NCI-H748 (cell line): ENCODE measurements around the gene ITCH.
"Not testable (repeated sequence)": the region's sequence is repeated elsewhere in the genome, so short reads cannot be mapped to it uniquely, and the experiment has no call there.

Experiments used
- DNase-seq: peaks from one replicate; lab custom pipeline; 2025; ENCODE audit not compliant: unreplicated experiment; lab: John Stamatoyannopoulos, UW

ITCH gene

DNA sequence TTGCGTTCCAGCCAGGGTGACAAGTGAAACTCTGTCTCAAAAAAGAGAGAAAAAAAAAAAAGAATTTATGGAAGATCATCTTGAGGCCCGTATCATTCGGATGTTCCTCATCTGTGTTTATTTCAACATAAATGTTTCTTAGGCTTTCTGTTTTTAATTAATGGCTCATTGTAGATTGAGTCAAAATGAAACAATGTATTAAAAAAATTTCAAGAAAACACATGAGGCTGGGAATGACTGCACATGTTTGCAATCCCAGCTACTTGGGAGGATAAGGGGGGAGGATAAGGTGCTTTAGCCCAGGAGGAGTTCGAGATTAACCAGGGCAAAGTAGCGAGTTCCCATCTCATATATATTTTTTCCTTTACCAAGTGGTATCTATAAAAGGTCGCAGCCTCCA is 47.3 kb downstream of the ITCH start:
- no peak for DNase-seq

GRCh38 chr20:34412453-34412852 is 49.4 kb downstream of the ITCH start:
- DNase-seq = no peak

GRCh38 chr20:34414525-34414924 is 51.5 kb downstream of the ITCH start:
- not testable (repeated sequence) for DNase-seq

DNA sequence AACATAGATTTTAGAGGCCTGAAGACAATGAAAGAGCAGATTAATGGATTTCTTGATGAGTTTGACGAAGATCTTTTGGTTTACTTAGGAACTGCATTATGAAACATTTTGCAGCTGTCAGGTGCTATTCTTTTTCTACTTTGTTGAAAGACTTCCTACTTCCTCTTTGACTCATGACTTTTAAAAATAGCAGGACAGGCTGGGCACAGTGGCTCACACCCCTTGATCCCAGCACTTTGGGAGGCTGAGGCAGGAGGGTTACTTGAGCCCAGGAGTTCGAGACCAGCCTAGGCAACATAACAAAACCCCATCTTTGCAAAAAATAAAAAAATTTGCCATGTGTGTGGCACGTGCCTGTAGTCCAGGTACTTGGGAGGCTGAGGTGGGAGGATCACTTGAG is 52.0 kb downstream of the ITCH start:
- no peak for DNase-seq

- no peak for DNase-seq
These were observed 57.1 kb downstream of the ITCH start for GRCh38 chr20:34420146-34420545.

GRCh38 chr20:34420975-34421374 is 57.9 kb downstream of the ITCH start:
- DNase-seq = no peak

DNA sequence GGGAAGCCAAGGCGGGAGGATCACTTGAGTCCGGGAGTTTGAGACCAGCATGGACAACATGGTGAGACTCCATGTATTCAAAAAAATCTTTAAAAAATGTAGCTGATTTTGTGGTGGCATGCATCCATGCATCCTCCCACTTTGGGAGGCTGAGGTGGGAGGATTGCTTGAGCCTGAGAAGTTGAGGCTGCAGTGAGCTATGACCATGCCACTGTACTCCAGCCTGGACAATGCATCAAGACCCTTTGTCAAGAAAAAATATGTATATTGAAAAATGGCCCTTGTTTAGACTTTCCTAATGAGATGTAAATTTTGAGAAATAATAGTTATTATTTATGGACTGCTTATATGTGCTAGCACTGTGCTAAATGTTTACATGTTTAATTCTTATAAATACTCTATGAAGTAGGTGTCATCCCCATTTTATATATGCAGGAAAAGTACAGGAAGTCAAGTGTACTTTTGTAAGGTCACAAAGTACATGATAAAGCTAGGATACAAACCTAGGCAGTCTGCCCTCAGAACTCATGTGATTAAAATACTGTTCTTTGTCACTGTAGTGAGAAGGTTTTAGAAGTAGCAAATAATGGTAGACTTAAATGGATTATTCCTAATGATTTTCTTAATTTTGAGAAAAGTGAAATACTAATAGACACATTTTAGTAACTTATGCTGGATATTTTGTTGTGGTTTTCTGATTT is 58.8 kb downstream of the ITCH start:
- no peak for DNase-seq

DNA sequence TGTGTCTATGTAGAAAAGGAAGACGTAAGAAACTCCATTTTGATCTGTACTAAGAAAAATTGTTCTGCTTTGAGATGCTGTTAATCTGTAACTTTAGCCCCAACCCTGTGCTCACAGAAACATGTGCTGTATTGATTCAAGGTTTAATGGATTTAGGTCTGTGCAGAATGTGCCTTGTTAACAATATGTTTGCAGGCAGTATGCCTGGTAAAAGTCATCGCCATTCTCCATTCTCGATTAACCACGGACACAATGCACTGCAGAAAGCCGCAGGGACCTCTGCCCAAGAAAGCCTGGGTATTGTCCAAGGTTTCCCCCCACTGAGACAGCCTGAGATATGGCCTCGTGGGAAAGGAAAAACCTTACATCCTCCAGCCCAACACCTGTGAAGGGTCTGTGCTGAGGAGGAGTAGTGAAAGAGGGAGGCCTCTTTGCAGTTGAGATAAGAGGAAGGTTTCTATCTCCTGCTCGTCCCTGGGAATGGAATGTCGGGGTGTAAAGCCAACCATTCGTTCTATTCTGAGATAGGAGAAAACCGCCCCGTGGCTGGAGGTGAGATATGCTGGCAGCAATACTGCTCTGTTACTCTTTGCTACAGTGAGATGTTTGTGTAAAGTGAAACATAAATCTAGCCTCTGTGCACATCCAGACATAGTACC is 62.1 kb downstream of the ITCH start:
- not testable (repeated sequence) for DNase-seq

DNA sequence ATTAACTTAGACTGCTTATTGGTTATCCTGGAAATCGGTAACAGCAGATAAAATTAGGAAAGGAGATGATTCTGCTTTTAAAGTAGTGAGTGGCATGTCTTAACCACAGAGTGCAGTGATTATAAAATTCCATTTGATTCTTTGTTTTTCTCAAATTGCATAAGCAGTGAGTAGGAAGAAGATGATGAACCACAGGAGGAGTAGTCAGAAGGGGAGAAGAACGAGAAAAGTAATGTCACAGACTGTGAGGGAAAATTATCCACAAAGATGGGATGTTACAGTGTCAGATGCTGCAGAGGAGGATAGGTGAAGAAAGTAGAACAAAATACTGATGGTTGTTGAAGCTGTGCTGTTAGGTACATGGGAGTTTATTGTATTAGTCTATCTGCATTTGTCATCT is 63.0 kb downstream of the ITCH start:
- no peak for DNase-seq

DNA sequence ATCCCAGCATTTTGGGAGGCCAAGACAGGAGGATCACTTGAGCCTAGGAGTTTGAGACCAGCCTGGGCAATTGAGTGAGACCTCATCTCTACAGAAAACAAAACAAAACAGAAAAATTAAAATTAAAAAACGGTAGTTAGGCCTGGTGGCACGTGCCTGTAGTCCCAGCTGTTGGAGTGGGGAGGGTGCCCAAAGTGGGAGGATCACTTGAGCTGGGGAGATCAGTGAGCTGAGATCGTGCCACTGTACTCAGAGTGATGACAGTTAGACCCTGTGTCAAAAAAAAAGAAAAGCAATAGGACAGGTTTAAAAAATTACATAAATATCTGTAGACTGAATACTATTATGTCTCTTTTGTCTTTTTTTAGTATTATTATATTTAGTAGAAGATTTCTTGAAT is 64.3 kb downstream of the ITCH start:
- no peak for DNase-seq

DNA sequence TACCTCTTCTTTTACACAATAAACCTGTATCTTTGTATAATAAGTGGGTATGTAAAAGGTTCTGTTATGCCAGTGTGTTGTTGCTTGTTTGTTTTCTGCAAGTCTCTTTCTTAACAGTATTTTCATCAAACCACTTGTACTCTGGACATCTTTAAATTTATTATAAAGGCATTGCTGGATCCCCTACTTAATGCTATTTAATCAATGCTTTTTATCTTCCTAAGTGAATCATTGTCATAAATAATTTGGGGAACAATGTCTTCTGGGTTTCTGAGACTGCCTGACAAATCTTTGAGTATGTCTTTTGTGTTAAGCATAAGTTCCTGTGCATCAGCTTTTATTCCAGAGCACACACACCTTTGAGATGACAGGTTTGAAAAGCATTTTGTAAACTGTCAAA is 64.7 kb downstream of the ITCH start:
- DNase-seq = no peak

GRCh38 chr20:34431168-34431567 is 68.1 kb downstream of the ITCH start:
- DNase-seq = no peak

- DNase-seq = not testable (repeated sequence)
These were observed 69.6 kb downstream of the ITCH start for GRCh38 chr20:34432663-34433062.

DNA sequence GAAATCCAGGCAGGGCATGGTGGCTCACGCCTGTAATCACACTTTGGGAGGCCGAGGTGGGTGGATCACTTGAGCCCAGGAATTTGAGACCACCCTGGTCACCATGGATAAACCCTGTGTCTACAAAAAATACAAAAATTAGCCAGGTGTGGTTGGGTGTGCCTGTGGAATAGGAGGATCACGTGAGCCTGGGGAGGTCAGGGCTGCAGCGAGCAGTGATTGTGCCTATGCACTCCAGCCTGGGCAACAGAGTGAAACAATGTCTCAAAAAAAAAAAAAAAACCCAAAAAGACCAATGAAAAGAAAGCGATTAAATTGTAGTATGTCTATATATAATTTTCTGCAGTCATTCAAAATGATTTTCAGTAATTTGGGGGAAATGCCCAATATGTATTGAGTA is 70.3 kb downstream of the ITCH start:
- DNase-seq = no peak

- DNase-seq = no peak
These were observed 72.5 kb downstream of the ITCH start for GRCh38 chr20:34435589-34435988.

DNA sequence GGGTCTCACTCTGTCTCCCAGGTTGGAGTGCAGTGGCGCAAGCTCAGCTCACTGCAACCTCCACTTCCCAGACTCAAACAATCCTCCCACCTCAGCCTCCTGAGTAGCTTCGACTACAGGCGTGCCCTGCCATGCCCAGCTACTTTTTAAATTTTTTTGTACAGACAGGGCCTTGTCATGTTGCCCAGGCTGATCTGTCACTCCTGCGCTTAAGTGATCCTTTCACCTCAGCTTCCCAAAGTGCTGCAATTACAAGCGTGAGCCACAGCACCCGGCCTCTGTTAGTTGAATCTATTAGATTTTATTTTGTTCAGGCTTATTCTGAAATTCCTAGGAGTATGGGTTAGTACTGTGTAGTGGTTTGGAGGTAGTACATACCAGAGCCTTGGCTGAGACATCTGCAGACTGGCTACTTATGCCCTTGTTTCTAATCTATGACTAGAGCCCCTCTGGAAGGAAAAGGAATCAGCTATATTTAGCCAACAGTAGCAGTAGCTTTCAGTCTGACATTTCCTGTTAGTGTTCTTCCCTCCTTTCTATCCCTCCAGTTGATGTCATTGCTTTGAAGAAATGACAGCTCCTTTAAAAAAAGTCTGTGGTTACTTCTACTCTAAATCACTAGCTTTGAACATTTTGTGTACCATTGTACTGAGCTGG is 74.4 kb downstream of the ITCH start:
- no peak for DNase-seq

DNA sequence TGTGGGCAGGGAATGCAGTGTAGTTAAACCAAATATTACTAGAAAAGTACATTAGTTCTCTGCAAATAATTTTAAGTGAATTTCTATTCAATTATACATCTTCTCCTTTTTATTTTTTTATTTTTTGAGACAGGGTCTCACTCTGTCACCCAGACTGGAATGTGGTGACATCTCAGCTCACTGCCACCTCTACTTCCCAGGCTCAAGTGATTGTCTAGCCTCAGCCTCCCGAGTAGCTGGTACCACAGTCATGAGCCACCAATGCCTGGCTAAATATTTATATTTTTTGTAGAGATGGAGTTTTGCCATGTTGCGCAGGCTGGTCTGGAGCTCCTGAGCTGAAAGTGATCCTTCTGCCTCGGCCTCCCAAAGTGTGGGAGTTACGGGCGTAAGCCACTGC is 76.1 kb downstream of the ITCH start:
- no peak for DNase-seq

- DNase-seq = not testable (repeated sequence)
These were observed 78.3 kb downstream of the ITCH start for GRCh38 chr20:34441423-34441822.

DNA sequence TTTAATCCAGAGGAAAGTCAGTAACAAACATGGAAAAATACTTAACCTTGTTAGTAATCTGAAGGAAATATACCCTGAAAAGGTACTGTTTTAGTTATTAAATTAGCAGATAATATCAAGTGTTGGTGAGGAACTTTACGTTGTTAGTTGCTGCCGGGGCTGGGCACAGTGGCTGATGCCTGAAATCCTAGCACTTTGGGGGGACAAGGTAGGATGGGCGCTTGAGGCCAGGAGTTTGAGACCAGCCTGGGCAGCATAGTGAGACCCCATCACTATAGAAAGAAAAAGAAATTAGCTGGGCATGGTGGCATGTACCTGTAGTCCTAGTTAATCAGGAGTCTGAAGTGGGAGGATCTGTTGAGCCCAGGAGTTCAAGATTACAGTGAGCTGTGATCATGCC is 80.5 kb downstream of the ITCH start:
- DNase-seq = no peak

GRCh38 chr20:34445177-34446065 is 82.3 kb downstream of the ITCH start:
- DNase-seq = no peak

DNA sequence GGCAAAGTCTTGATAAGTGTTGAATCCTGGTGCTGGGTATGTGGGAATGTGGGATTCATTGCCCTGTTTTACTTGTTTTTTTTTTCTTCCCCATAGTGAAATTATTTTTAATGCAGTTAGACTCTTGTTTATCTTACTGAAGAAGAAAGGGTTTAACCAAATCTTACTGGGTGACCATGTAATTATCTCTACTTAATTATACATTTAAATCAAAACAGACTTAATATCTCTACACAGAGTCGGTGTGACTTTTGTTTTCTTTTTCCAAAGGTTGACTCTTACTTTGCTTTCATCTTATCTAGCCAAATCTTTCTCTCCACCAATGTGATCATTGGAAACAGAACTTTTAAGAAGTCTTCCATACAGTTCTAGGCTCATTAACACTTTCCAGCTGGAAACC is 85.4 kb downstream of the ITCH start:
- no peak for DNase-seq
